Epithelial cell of prostate (primary cell): ENCODE results near the gene SRCIN1.

ENCODE experiments used
- DNase-seq: peaks from one replicate; pipeline ENCODE4 v3.0.0-alpha.2; 2011; ENCODE audit warnings: low read depth, low spot score
- H3K27ac ChIP-seq: fragments of 450-650 bp; 2 replicates; pipeline ENCODE4 v1.5.1; 2017; ENCODE audit warnings: mild to moderate bottlenecking

Gene SRCIN1

GRCh38 chr17:38600416-38600815 lies 5.3 kb downstream of the SRCIN1 start:
- no peak overlapping the region for H3K27ac ChIP-seq
- no peak for DNase-seq

GRCh38 chr17:38599398-38599856 lies 6.3 kb downstream of the SRCIN1 start:
- H3K27ac ChIP-seq = no peak overlapping the region
- DNase-seq = no peak

- no peak overlapping the region for H3K27ac ChIP-seq
- DNase-seq = no peak
Measured at GRCh38 chr17:38598995-38599394, 6.8 kb downstream of the SRCIN1 start.

GRCh38 chr17:38598536-38598935 lies 7.2 kb downstream of the SRCIN1 start:
- DNase-seq = peak; percentile 77
- H3K27ac ChIP-seq = no peak overlapping the region

- H3K27ac ChIP-seq = no peak overlapping the region
- DNase-seq = no peak
Measured at GRCh38 chr17:38597375-38597774, 8.4 kb downstream of the SRCIN1 start.

- no peak overlapping the region for H3K27ac ChIP-seq
- no peak for DNase-seq
Measured at GRCh38 chr17:38596651-38597050, 9.1 kb downstream of the SRCIN1 start.

GRCh38 chr17:38595892-38596291 lies 9.9 kb downstream of the SRCIN1 start:
- DNase-seq = no peak
- H3K27ac ChIP-seq = no peak overlapping the region

- DNase-seq = no peak
- no peak overlapping the region for H3K27ac ChIP-seq
Measured at GRCh38 chr17:38594152-38594551, 11.6 kb downstream of the SRCIN1 start.

- H3K27ac ChIP-seq = no peak overlapping the region
- no peak for DNase-seq
Measured at GRCh38 chr17:38592487-38592886, 13.3 kb downstream of the SRCIN1 start.

GRCh38 chr17:38591759-38592241 lies 14.0 kb downstream of the SRCIN1 start:
- H3K27ac ChIP-seq = peak overlapping the region; percentile 49
- peak; percentile 34 for DNase-seq

- H3K27ac ChIP-seq = peak overlapping the region; percentile 49
- no peak for DNase-seq
Measured at GRCh38 chr17:38590988-38591758, 14.6 kb downstream of the SRCIN1 start.

- H3K27ac ChIP-seq = no peak overlapping the region
- DNase-seq = no peak
Measured at GRCh38 chr17:38589462-38590114, 16.2 kb downstream of the SRCIN1 start.

- no peak overlapping the region for H3K27ac ChIP-seq
Measured at GRCh38 chr17:38588788-38589174, 17.0 kb downstream of the SRCIN1 start.

GRCh38 chr17:38587947-38588787 lies 17.6 kb downstream of the SRCIN1 start:
- H3K27ac ChIP-seq = no peak overlapping the region
- no peak for DNase-seq

More at GRCh38 chr17:38588788-38589174, 17.0 kb downstream of the SRCIN1 start:
- DNase-seq = no peak

- no peak for DNase-seq
- no peak overlapping the region for H3K27ac ChIP-seq
Measured at GRCh38 chr17:38587203-38587602, 18.5 kb downstream of the SRCIN1 start.

- DNase-seq = no peak
- no peak overlapping the region for H3K27ac ChIP-seq
Measured at GRCh38 chr17:38586788-38587187, 19.0 kb downstream of the SRCIN1 start.

GRCh38 chr17:38585918-38586529 lies 19.7 kb downstream of the SRCIN1 start:
- no peak for DNase-seq
- no peak overlapping the region for H3K27ac ChIP-seq

GRCh38 chr17:38585056-38585917 lies 20.5 kb downstream of the SRCIN1 start:
- no peak overlapping the region for H3K27ac ChIP-seq
- no peak for DNase-seq

GRCh38 chr17:38584350-38584925 lies 21.3 kb downstream of the SRCIN1 start:
- DNase-seq = no peak
- H3K27ac ChIP-seq = no peak overlapping the region
